GM18498 (cell line): ENCODE measurements around the gene PHETA1.
"Not testable (repeated sequence)": the region's sequence is repeated elsewhere in the genome, so short reads cannot be mapped to it uniquely, and the experiment has no call there.

Source experiments
- ATAC-seq: cut with Tn5 transposase; IDR thresholded peaks from one replicate; pipeline ENCODE4 v1.9.1; 2021; ENCODE audit warnings: mild to moderate bottlenecking, moderate library complexity; ENCODE audit not compliant: unreplicated experiment

Gene PHETA1

DNA sequence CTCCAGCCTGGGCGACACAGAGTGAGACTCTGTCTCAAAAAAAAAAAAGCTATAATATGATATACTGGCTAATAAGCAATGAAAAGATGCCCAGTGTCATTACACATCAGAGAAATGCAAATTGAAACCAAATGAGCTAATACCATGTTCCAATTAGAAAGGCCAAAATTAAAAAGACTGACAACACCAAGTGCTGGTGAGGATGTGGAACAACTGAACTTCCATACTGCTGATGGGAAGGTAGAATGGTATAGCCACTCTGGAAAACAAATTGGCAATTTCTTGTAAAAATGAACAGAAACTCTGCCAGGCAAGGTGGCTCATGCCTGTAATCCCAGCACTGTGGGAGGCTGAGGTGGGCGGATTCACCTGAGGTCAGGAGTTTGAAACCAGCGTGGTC lies 8.5 kb upstream of the PHETA1 start:
- no peak for ATAC-seq

- not testable (repeated sequence) for ATAC-seq
Observed at GRCh38 chr12:111373231-111373630, 4.3 kb upstream of the PHETA1 start.

DNA sequence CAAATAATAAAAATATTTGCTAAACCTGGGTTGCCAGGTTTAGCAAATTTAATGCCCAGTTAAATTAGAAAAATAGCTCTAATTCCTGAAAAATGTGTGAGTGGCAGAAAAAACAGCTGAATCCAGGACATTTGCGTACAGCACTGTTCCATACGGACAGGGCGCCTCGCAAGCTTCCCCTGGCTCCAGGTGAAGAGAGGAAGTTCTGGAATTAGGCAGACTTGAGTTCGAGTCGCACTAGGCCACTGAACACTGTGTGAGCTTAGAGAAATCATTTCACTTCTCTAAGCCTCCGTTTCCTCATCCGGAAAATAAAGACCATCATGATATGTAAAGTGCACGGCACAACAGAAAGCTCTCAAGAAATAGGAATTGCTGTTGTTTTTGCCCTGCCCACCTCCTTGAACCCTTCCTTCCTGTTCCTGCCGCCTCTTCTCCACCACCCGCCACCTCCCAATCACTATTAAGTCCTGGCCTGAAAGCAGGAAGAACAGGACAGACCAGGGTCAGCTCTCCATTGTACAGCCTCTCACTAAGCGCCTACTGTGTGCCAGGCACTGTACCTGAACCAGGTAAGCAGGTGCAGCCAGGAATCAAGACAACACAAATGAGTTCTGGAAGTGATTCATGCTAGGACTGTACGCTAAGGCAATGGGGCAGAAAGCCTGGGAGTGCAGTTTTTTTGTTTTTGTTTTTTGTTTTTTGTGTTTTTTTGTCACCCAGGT lies 763 bp upstream of the PHETA1 start:
- ATAC-seq = no peak

GRCh38 chr12:111368291-111368787 lies 556 bp downstream of the PHETA1 start:
- ATAC-seq = no peak

DNA sequence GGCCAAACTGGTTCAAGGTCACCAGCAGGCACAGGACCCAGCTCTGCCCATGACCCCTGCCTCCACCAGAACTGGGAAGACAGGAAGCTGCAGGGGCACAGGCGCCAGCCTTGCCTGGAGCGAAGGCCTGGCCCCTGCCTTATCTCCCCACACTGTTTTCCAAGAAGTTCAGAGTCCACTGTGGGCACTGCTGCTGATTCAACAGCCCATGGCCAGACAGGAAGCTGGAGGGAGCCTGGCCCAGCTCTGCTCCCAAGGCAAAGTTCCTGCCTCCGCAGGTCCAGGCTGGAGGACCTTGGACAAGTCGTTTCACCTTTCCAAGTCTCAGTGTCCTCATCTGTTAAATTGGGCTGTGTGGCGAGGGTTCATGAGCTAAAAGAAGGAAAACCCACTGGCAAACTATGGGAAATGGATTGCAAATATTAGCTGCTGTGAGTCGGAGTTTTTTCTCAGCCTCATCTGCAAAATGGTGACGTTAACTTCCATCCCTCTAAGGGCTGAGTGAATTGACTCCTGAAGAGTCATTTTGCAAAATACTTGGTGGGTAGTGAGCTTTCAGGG lies 1.2 kb downstream of the PHETA1 start:
- no peak for ATAC-seq

- ATAC-seq = no peak
Observed at GRCh38 chr12:111366583-111366982, 2.3 kb downstream of the PHETA1 start.

DNA sequence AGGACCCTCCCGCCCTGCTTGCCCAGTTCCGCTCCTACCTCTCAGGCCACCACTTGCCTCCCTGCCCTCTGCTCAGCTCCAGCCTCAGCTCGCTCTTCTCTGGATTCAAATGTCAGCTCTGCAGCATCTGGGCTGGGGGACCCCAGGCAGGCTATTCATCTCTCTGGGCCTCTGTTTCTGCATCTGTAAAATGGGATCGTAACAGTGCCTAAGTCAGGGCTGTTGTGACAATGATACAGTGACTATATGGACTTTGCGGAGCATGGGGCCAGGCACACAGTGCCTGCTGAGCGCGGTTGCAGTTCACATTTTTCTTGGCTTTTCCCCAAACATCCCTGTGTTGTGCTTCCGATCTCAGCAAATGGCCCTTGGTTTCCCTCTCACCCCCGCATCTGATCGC lies 2.8 kb downstream of the PHETA1 start:
- no peak for ATAC-seq

- no peak for ATAC-seq
Observed at GRCh38 chr12:111363578-111363977, 5.3 kb downstream of the PHETA1 start.

GRCh38 chr12:111362687-111363475 lies 6.0 kb downstream of the PHETA1 start:
- no peak for ATAC-seq

DNA sequence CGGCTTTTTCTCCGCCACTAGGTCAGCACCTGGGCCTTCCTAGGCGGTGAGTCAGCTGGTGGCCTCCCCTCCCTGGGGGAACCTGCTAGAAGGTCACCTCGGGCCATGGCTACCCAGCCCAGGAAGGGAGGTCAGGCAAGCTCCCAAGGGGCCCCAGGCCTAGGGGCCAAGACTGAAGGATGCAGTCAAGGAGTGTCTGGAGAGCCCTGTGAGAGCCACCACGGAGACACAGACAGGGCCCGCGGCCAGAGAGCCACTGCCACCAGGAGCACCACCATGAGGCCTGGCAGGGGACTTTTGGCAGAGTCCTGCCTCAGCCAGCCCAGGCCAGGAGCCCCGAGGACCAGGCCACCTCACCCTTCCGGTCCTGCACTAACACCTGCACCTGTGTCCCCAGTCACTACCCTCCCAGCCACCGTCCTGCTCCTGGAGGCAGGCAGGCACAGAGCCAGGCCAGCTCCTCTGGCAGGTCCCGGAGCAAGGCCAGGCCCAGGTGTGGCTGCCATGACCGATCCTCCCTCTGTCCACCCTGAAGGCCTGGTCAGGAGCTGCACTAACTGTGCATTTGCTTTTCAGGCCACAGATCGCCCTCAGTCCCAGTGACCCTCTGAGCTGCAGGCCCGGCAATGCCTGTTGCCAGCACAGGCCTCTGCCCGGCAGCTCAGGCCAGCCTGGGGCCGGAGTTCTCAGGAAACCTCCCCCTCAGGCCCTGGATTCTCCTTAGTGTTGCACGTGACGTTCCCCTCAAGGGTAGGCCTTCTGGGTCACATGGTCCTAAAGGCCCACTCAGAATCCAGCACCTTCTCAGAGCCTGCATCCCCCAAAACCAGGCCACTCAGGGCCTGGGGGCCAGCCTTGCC lies 6.9 kb downstream of the PHETA1 start:
- ATAC-seq = no peak

DNA sequence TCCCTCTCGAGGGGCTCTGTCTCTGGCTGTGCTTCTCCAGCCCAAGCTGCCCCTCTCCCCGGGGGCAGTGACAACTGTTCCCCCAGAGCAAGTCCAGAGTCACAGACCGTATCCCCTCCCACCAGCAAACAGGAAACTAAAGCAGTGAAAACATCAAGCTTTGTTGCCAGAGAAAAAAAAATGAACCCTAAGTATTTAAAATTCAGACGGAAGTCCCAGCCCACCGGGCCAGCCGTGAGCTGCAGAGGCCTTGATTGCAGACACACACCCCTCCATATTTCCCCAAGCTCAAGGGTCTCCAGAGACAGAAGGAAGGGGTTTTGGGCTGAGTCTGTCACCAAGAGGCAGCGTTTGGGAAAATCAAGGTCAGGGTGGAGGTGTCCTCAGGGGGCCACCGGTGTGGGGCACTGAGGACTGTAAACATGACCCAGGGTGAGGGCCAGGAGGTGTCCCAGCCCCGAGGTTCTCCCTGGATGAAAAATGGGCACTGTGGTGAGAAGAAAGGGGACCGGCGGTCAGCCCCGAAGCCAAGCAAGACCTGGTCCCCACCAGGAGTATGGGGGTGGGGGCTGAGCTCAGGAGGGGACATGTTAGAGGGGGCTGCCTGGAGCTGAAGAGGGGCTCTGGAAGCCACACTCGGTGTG lies 7.7 kb downstream of the PHETA1 start:
- no peak for ATAC-seq

DNA sequence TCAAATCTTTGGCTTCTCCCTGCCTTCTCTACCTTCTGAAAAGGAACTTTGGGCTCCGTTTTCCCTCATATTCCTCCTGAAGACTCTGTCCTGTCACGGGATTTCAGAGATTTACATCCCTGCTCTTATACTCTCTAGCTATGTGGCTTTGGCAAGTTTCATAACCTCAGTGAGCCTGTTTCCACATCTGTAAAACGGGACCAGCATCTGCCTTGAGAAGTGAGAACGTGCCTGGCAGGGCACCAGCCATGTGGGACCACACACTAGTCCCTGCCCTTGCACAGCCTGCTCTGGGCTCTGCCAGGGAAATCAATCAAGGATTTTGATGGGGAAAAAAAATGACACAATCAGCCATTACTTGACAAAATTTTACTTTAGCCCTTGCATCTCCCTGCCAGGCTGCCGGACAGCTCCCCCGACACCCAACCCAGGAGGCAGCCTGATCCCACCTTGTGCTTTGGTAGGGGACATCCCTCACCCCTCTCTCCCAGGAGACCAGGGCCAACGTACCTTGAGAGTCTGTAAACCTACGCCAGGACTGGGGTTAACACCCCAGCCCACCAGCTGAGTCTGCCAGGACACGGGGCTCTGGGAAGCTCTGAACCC lies 8.5 kb downstream of the PHETA1 start:
- no peak for ATAC-seq

DNA sequence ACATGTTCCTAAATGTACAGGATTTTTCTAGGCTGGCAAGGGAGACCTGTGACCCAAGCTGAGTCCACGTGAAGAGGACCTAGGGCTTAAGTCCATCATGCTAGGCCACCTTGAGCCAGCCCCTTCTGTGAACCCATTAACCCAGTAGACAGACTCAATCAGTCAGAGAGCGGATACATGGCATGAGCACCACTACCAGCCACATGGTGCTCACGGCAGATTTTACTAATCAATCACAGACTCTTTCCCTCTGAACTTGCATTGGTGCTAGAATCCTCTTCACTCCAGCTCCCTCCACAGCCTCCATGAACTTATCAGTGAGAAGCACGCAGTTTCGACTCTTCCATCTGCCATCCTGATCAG lies 9.0 kb downstream of the PHETA1 start:
- no peak for ATAC-seq

DNA sequence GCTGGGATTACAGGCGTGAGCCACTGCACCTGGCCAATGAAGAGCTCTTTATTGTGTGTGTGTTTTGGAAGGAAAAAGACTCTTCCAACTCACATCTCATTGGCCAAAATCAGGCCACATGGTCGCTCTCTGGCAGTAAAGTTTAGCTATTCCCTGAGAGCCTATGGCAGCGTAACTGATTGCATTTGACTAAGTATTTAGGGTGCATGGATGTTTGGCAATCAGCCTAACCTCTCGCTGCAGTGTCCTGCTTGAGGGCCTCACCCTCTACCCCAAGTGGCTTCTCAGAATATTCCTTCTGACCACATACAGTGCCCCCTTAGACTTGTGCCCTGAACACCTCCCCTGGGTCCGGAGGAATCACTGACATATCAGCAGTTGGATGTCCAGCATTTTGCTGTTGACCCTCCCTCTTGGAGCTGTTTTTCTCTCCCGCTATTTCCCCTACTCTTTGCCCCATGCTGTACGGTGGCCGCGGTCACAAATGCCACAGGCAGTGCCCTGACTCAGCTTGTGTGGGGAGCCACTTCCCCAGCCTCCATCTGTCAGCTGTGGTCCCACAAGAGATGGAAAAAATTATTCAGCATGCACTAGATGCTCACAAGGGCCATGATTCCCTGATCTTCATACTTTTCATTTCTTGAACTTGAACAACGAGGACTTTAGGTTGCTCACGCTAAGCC lies 9.5 kb downstream of the PHETA1 start:
- no peak for ATAC-seq

DNA sequence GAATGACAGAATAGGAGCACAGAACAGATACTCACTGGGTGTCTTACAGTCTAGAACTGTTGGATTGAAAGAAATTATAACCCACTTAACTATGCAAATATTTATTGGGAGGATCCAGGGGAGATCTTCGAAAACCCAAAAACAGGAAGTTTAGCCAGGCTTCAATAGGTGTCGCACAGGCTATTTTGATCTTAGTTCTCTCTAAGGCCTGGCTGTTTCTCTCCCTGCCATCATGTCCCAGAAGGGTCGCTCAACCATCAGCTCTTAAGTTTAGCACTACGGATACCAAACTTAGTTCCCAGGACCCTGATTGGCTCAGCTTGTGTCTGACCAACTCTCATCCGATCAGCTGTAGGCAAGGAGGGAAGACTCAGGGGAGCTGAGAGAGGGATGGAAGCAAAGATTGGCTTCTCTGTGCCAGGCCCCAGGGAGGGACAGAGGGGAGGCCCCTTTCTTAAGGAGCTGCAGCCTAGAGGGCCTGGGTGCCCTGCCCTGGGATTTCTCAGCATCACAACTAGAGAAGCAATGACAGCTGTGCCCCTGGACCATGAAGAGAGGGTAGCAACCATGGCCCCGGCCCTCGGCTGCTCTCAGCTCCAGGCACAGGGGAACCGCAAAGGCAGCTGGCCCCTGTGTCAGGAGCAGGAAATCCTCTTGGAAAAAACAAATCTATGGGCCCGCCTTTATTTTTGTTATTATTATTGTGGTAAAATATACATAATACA lies 13.5 kb downstream of the PHETA1 start:
- ATAC-seq = no peak

- no peak for ATAC-seq
Observed at GRCh38 chr12:111354511-111354910, 14.4 kb downstream of the PHETA1 start.

DNA sequence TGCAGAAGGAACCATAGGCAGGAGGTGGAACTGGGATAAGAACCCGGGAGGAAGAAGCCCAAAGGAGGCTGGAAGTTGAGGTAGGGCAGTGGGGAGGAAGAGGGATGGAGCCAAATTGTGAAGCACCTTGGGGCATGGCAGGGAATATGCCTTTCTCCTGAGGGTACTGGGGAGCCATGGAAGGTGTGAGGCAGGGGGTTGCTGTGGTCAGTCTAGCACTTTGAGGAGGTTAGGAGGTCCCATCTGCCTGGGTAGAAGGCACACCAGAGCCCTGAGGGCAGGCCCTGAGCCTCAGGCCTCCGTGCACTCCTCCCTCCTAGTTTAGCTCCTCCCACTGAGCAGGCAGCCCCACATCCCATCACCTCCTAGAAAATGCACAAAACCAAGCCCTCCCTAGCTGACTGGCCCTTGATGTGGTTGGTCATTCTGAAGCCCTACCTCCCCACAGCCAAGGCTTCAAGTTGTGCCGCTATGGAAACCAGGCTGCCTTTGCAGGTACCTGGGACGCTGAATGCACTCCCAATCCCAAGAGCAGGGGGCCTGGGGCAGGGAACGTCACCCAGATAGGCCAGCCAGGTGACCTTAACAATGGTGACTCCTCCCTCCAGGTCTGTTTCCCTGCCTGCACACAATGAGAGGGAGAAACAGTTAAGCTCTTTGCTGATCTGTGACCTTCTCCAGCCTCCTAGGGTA lies 15.1 kb downstream of the PHETA1 start:
- ATAC-seq = no peak

DNA sequence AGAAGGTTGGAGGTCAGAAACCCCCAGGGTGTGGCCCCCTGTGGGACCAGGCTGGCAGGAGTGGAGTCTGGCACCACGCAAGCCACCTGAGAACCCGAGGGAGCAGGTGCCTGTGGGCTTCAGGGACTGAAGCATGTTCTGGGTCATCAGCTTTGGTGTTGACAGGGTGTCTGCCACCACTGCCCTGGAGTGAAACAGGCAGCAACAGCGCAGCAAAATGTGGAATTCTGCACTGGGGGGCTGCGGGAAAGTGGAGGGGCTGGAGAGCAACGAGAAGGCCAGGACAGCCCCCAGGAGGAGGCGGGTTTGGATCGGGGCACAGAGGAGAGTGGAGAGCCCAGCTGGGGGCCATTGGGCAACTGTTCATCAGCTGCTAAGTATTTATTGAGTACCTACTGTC lies 15.9 kb downstream of the PHETA1 start:
- ATAC-seq = no peak
